Hypothalamus (tissue), 51 donors: ENCODE measurements around the gene RAE1.

Source experiments
- DNase-seq, 51 donors: peaks; one replicate each; lab custom pipeline; 2025; lab: John Stamatoyannopoulos, UW

Gene RAE1

DNA sequence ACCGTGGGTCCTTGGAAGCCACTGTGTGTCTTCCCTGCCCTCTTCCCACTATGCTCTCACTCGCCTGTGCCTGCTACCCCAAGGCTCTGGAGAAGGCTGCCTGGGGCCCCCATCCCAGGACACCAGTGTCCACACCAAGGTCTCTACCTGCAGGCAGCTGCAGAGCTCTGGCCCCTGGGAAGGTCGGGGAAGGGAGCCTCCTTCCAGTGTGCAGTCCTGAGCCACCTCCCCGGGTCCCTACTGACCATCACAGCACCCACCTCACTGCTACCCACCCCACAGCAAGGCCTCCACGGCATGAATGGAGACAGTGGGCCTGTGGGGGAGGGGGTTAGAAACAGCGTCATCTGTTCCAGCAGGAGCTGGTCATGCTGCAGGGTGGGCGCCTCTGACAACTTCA, 75.8 kb downstream of the RAE1 start:
- DNase-seq = no peak

DNA sequence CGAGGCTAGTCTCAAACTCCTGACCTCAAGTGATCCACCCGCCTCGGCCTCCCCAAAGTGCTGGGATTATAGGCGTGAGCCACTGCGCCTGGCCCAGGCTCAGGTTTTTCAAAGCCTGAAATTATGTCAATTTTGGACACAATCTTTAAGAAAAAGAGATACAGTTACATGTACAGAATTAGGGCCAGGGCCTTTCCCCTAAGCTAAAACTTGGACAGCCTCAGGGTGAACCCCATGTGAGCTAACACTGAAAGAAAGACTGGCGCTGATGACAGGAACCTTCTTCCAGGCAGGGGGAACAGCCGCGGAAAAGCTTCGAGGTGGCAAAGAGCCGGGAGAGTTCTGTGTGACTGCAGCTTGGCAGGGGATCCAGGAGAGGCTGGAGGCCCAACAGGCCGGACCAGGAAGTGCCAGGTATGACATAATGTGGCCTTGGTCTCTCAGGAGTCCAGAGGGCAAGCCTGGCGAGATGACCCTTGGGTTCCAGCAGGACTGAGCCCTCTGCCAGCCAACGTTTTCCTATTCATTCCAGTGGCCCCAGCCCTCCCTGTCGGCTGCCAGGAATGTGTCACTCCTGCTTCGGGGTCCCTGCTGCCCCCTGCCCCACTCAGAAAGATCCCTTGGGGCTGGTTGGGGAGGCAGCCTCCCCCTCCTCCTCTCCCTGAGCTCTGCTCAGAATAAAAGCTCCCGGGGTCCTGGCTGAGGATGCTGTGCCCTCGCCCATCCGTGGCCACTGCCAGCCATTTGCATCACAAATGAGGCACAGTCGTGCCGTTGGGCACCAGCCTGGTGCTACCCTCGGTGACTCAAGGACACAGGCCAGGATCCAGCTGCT, 77.5 kb downstream of the RAE1 start:
- DNase-seq = peak in 44 of 51 donors; percentile 15 to 87 (median 62)
